CD4-positive, alpha-beta T cell (primary cell): ENCODE measurements around the gene TTC1. TPM values are rescaled to one million over a fixed set of nuclear protein-coding genes. Genes with fewer than 3 reads are reported as not detected.

Source experiments
- ATAC-seq: fragments of 200-7000 bp; cut with Tn5 transposase; one replicate; pipeline ENCODE4 v1.10.0; 2022; ENCODE audit warnings: mild to moderate bottlenecking; ENCODE audit not compliant: poor library complexity
- CTCF ChIA-PET: fragments of 350-600 bp; sonication (Branson Sonifier 250); formaldehyde crosslinking; loops from one replicate; lab custom pipeline; 2021; ENCODE audit warnings: antibody characterized with exemption, inconsistent platforms; lab: Charles Lee
- POLR2A ChIA-PET: fragments of 350-600 bp; sonication (Branson Sonifier 250); formaldehyde crosslinking; loops from one replicate; lab custom pipeline; 2021; ENCODE audit warnings: antibody characterized with exemption, inconsistent platforms; lab: Charles Lee
- DNase-seq, 14 experiments: peaks; one replicate each; pipeline ENCODE4 v3.0.0-alpha.2; 2013 to 2020; ENCODE audit warnings: mixed read lengths in 2 of 14
- H3K27ac ChIP-seq, 2 donors: one replicate each; pipeline versions ENCODE4 v1.5.1 to v1.7.0; 2013; ENCODE audit warnings: low read length in 2 of 2, low read depth in 1 of 2, mild to moderate bottlenecking in 1 of 2
- H3K27me3 ChIP-seq, 2 experiments: 1 replicate in 1 of 2; 2 replicates in 1 of 2; pipeline versions ENCODE4 v1.6.1 to v1.7.0; 2013; ENCODE audit warnings: low read length in 2 of 2, control low read depth in 1 of 2, mild to moderate bottlenecking in 1 of 2, moderate library complexity in 1 of 2; ENCODE audit not compliant: insufficient read depth in 2 of 2, control insufficient read depth in 1 of 2
- H3K36me3 ChIP-seq: one replicate; pipeline ENCODE4 v1.6.1; 2013; ENCODE audit warnings: low read length, control low read depth; ENCODE audit not compliant: insufficient read depth
- H3K4me1 ChIP-seq: one replicate; pipeline ENCODE4 v1.6.1; 2013; ENCODE audit warnings: low read length, control low read depth; ENCODE audit not compliant: insufficient read depth
- H3K4me3 ChIP-seq: one replicate; pipeline ENCODE4 v1.5.1; 2013; ENCODE audit warnings: mild to moderate bottlenecking, low read length, moderate library complexity
- H3K9me3 ChIP-seq, 2 experiments: 1 replicate in 1 of 2; 2 replicates in 1 of 2; pipeline versions ENCODE4 v1.6.1 to v1.7.0; 2013; ENCODE audit warnings: low read length in 2 of 2, mild to moderate bottlenecking in 2 of 2, control low read depth in 1 of 2, moderate library complexity in 1 of 2; ENCODE audit not compliant: control insufficient read depth in 1 of 2, insufficient read depth in 1 of 2
- H3K27ac Mint-ChIP-seq: one replicate; pipeline ENCODE4 v1.8.0; 2020; ENCODE audit warnings: mixed read lengths
- H3K27me3 Mint-ChIP-seq: one replicate; pipeline ENCODE4 v1.8.0; 2021; ENCODE audit warnings: mixed read lengths
- H3K36me3 Mint-ChIP-seq: one replicate; pipeline ENCODE4 v1.8.0; 2021; ENCODE audit warnings: low read depth, mixed read lengths
- H3K4me1 Mint-ChIP-seq: one replicate; pipeline ENCODE4 v1.8.0; 2021; ENCODE audit warnings: low read depth, mixed read lengths
- H3K4me3 Mint-ChIP-seq: one replicate; pipeline ENCODE4 v1.8.0; 2020; ENCODE audit warnings: mild to moderate bottlenecking, mixed read lengths
- H3K9me3 Mint-ChIP-seq: one replicate; pipeline ENCODE4 v1.8.0; 2020; ENCODE audit warnings: mixed read lengths
- CTCF ChIP-seq: fragments of 200-600 bp; IDR thresholded peaks from one replicate; pipeline ENCODE4 v1.8.0; 2022; ENCODE audit warnings: antibody characterized with exemption, mild to moderate bottlenecking
- intact Hi-C, 2 experiments: fragments of 100-400 bp; cut with DNase I in 1 of 2; cut with micrococcal nuclease in 1 of 2; formaldehyde crosslinking; loops; one replicate each; pipeline versions ENCODE4 v1.15.1 to v1.9.0; 2023 to 2025; cut with DNase I, micrococcal nuclease
- total RNA-seq, 174 experiments: library from RNA in 2 of 174; stranded (reverse) in 2 of 174; gene quantifications; one replicate each; pipeline ENCODE4 v1.2.3 and lab custom pipeline; 2021 to 2026

The TTC1 gene
- total RNA-seq, 2 experiments from 2014 or later = 15.9 to 16.3 TPM

GRCh38 chr5:160030631-160031377 is 21.9 kb downstream of the TTC1 start:
- no peak overlapping the region for H3K4me3 Mint-ChIP-seq
- no peaks in the 10 kb centered on the region for H3K9me3 ChIP-seq
- peaks cover 37% of the 10 kb centered on the region for H3K36me3 ChIP-seq
- H3K27ac ChIP-seq = no peak overlapping the region
- H3K9me3 Mint-ChIP-seq = no peaks in the 10 kb centered on the region
- H3K27me3 Mint-ChIP-seq = no peaks in the 10 kb centered on the region
- CTCF ChIA-PET = interaction anchor here (1.0 to 1.3 kb wide), 2 partner anchors 9 kb away, joined by 4 to 6 read pairs; no protein-coding TSS in a partner anchor
- no peak overlapping the region for H3K27ac Mint-ChIP-seq
- intact Hi-C loops = no loop called here
- no peak for DNase-seq
- no peak overlapping the region for H3K4me3 ChIP-seq
- POLR2A ChIA-PET = no interaction called here
- peaks cover 28% of the 10 kb centered on the region for H3K4me1 Mint-ChIP-seq
- ATAC-seq = no peak
- H3K4me1 ChIP-seq = no peaks in the 10 kb centered on the region
- H3K36me3 Mint-ChIP-seq = peaks cover 82% of the 10 kb centered on the region
- TF ChIP-seq CTCF = no peak
- no peaks in the 10 kb centered on the region for H3K27me3 ChIP-seq

DNA sequence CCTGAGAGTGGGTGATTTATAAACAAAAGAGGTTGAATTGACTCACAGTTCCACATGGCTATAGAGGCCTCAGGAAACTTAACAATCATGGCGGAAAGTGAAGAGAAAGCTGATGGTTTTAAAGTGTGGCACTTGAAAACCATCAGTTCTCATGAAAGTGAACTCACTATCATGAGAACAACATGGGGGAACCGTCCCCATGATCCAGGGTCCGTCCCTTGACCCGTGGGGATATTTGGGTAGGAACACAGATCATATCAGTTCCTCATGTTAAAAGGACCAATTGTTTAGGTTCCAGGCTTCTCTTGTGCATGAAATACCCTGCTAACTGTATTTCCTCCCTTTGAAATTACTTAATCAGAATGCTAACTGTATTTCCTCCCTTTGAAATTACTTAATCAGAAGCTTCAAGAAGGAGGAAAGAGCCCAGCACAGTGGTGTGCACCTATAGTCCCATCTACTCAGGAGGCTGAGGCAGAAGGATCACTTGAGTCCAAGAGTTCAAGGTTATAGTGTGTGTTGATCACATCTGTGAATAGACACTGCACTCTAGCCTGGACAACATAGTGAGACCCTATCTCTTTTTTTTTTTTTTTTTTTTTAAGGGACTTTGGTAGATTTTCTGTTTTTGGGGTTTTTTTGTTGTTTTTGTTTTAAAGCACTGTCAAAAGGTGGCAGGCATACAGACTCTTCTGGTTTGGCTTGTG is 24.8 kb downstream of the TTC1 start:
- Histone ChIP-seq H3K36me3 (peaks cover 56% of the 10 kb centered on the region), H3K4me1 (no peaks in the 10 kb centered on the region), H3K27me3 (no peaks in the 10 kb centered on the region), H3K27ac (no peak overlapping the region), H3K4me3 (no peak overlapping the region), H3K9me3 (no peaks in the 10 kb centered on the region)
- CTCF ChIA-PET = interaction anchor here (1.2 kb wide), 1 partner anchor 12 kb away, joined by 5 read pairs; no protein-coding TSS in a partner anchor
- intact Hi-C loops = no loop called here
- TF ChIP-seq CTCF = no peak
- Mint-ChIP-seq H3K4me3 (no peak overlapping the region), H3K36me3 (peaks cover 87% of the 10 kb centered on the region), H3K4me1 (peaks cover 18% of the 10 kb centered on the region), H3K27me3 (no peaks in the 10 kb centered on the region), H3K27ac (peak overlapping the region; percentile 55), H3K9me3 (no peaks in the 10 kb centered on the region)
- POLR2A ChIA-PET = interaction anchor here (1.2 kb wide), 1 partner anchor 22 kb away, joined by 3 read pairs; no protein-coding TSS in a partner anchor
- no peak for ATAC-seq
- DNase-seq = no peak

GRCh38 chr5:160036243-160036642 is 27.3 kb downstream of the TTC1 start:
- Mint-ChIP-seq H3K9me3 (no peaks in the 10 kb centered on the region), H3K4me1 (peaks cover 13% of the 10 kb centered on the region), H3K27me3 (no peaks in the 10 kb centered on the region), H3K27ac (no peak overlapping the region), H3K36me3 (peaks cover 83% of the 10 kb centered on the region), H3K4me3 (no peak overlapping the region)
- Histone ChIP-seq H3K4me3 (no peak overlapping the region), H3K27me3 (no peaks in the 10 kb centered on the region), H3K4me1 (no peaks in the 10 kb centered on the region), H3K27ac (no peak overlapping the region), H3K36me3 (peaks cover 53% of the 10 kb centered on the region), H3K9me3 (no peaks in the 10 kb centered on the region)
- DNase-seq (no peak), ATAC-seq (no peak)
- ChIA-PET CTCF (interaction anchor here (0.7 to 1.2 kb wide), 2 partner anchors 14 to 1481 kb away, joined by 3 to 5 read pairs; no protein-coding TSS in a partner anchor), POLR2A (interaction anchor here (0.7 kb wide), 1 partner anchor 11 kb away, joined by 3 read pairs; no protein-coding TSS in a partner anchor)
- TF ChIP-seq CTCF = no peak
- intact Hi-C loops = no loop called here
